Measurements from ENCODE around the gene DMAC2L. TPM values are rescaled to one million over a fixed set of nuclear protein-coding genes. Genes with fewer than 3 reads are reported as not detected.

The DMAC2L gene
- total RNA-seq, 1 donor from 2014 or later: 13.5 TPM

DNA sequence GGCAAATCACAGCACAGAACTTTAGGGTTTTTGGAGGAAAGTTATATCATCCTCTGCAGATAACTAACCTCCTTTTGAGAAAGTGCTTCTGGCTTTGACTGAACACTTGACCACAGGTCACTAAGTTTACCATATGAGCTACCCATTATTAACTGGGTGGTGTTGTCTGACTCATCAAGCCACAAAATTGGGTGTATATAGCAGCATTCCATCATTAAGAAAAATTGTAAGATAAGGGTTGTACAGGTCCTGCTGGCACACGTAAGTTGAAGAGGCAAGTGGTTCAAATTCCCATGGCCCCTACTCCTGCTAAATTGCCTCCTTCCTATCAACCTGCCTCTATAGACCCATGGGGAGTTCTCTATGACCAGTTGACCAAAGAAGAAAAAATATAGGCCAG is 39.6 kb upstream of the DMAC2L start:
- H3K9me3 ChIP-seq: no peaks in the 10 kb centered on the region

GRCh38 chr14:50285861-50286260 is 26.3 kb upstream of the DMAC2L start:
- Histone ChIP-seq H3K9me3 (no peaks in the 10 kb centered on the region), H3K27me3 (no peaks in the 10 kb centered on the region), H3K27ac (no peak overlapping the region), H3K4me1 (no peaks in the 10 kb centered on the region), H3K4me3 (no peak overlapping the region), H3K36me3 (peaks cover 0 to 3% of the 10 kb centered on the region in 2 donors)
- no peak for TF ChIP-seq CTCF (IDR thresholded peaks at IDR 0.05)
- intact Hi-C loops (cut with DNase I): no loop called here
- no peak for DNase-seq (ENCODE audit: low spot score in 2 of 2)

More for the DNA sequence above, 39.6 kb upstream of the DMAC2L start:
- H3K36me3 ChIP-seq: peaks cover 0 to 4% of the 10 kb centered on the region in 2 donors
- no peak overlapping the region for H3K27ac ChIP-seq
- intact Hi-C loops (cut with DNase I): no loop called here
- H3K4me1 ChIP-seq: no peaks in the 10 kb centered on the region
- no peak for TF ChIP-seq CTCF (IDR thresholded peaks at IDR 0.05)
- H3K27me3 ChIP-seq: no peaks in the 10 kb centered on the region
- no peak overlapping the region for H3K4me3 ChIP-seq
- DNase-seq (ENCODE audit: low spot score in 2 of 2): no peak

DNA sequence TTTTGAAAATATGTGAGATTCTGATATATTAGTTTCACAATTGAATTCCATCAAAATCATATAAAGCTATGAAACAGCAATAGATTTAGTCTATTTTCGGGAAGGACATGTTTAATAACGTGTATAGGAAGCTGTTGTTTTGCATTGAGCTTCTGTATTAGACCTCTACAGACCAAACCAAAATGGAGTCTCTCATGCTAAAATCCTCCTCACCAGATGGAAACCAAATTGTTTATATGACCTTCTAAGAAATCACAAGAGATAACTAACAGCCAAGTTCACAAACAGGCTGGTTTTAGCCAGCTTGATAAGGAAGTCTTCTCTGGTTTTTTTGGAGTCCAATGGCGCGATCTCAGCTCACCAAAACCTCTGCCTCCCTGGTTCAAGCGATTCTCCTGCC is 24.0 kb upstream of the DMAC2L start:
- H3K27ac ChIP-seq: no peak overlapping the region
- no peak for DNase-seq (ENCODE audit: low spot score in 2 of 2)
- intact Hi-C loops (cut with DNase I): no loop called here
- peaks cover 0 to 5% of the 10 kb centered on the region in 2 donors for H3K36me3 ChIP-seq
- H3K9me3 ChIP-seq: no peaks in the 10 kb centered on the region
- H3K4me1 ChIP-seq: no peaks in the 10 kb centered on the region
- TF ChIP-seq CTCF (IDR thresholded peaks at IDR 0.05): no peak
- H3K27me3 ChIP-seq: no peaks in the 10 kb centered on the region
- no peak overlapping the region for H3K4me3 ChIP-seq

GRCh38 chr14:50290306-50290705 is 21.8 kb upstream of the DMAC2L start:
- Histone ChIP-seq H3K9me3 (no peaks in the 10 kb centered on the region), H3K27ac (no peak overlapping the region), H3K27me3 (no peaks in the 10 kb centered on the region), H3K36me3 (peaks cover 4 to 5% of the 10 kb centered on the region in 2 donors), H3K4me3 (no peak overlapping the region), H3K4me1 (no peaks in the 10 kb centered on the region)
- no peak for TF ChIP-seq CTCF (IDR thresholded peaks at IDR 0.05)
- intact Hi-C loops (cut with DNase I): no loop called here
- DNase-seq (ENCODE audit: low spot score in 2 of 2): no peak

DNA sequence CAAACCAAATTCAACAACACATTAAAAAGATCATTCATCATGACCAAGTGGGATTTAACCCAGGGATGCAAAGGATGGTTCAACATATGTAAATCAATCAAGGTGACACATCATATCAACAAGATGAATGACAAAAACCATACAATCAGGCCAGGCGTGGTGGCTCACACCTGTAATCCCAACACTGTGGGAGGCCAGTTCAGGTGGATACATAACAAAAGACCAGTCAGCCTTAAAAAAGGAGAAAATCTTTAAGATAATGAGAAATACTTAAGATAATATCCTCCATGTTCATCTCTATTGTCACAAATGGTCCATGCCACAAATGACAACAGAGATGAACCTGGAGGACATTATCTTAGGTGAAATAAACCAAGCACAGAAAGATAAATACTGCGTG is 12.5 kb upstream of the DMAC2L start:
- Histone ChIP-seq H3K27ac (no peak overlapping the region), H3K36me3 (no peaks in the 10 kb centered on the region), H3K27me3 (no peaks in the 10 kb centered on the region), H3K4me1 (no peaks in the 10 kb centered on the region), H3K9me3 (no peaks in the 10 kb centered on the region), H3K4me3 (no peak overlapping the region)
- TF ChIP-seq CTCF (IDR thresholded peaks at IDR 0.05): no peak
- no peak for DNase-seq (ENCODE audit: low spot score in 2 of 2)
- intact Hi-C loops (cut with DNase I): no loop called here

GRCh38 chr14:50301914-50302313 is 10.2 kb upstream of the DMAC2L start:
- Histone ChIP-seq H3K27ac (no peak overlapping the region), H3K27me3 (no peaks in the 10 kb centered on the region), H3K9me3 (no peaks in the 10 kb centered on the region), H3K4me3 (no peak overlapping the region), H3K36me3 (no peaks in the 10 kb centered on the region), H3K4me1 (no peaks in the 10 kb centered on the region)
- intact Hi-C loops (cut with DNase I): no loop called here
- no peak for DNase-seq (ENCODE audit: low spot score in 2 of 2)
- TF ChIP-seq CTCF (IDR thresholded peaks at IDR 0.05): no peak
